GM12874 (cell line): Measurements from ENCODE around the gene TRAF3IP3.

ENCODE experiments used
- TF ChIP-seq, protein P1 (sequence below): IDR thresholded peaks from 2 replicates; pipeline ENCODE4 v1.5.1; 2011; ENCODE audit warnings: low read depth, mild to moderate bottlenecking, control low read depth, low read length, moderate library complexity; ENCODE audit not compliant: insufficient read depth

Gene TRAF3IP3

GRCh38 chr1:209715314-209715713 lies 40.5 kb upstream of the TRAF3IP3 start:
- TF ChIP-seq, protein P1, sequence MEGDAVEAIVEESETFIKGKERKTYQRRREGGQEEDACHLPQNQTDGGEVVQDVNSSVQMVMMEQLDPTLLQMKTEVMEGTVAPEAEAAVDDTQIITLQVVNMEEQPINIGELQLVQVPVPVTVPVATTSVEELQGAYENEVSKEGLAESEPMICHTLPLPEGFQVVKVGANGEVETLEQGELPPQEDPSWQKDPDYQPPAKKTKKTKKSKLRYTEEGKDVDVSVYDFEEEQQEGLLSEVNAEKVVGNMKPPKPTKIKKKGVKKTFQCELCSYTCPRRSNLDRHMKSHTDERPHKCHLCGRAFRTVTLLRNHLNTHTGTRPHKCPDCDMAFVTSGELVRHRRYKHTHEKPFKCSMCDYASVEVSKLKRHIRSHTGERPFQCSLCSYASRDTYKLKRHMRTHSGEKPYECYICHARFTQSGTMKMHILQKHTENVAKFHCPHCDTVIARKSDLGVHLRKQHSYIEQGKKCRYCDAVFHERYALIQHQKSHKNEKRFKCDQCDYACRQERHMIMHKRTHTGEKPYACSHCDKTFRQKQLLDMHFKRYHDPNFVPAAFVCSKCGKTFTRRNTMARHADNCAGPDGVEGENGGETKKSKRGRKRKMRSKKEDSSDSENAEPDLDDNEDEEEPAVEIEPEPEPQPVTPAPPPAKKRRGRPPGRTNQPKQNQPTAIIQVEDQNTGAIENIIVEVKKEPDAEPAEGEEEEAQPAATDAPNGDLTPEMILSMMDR = no peak

- TF ChIP-seq, protein P1 = no peak
Measured at GRCh38 chr1:209717818-209718217, 38.0 kb upstream of the TRAF3IP3 start.

DNA sequence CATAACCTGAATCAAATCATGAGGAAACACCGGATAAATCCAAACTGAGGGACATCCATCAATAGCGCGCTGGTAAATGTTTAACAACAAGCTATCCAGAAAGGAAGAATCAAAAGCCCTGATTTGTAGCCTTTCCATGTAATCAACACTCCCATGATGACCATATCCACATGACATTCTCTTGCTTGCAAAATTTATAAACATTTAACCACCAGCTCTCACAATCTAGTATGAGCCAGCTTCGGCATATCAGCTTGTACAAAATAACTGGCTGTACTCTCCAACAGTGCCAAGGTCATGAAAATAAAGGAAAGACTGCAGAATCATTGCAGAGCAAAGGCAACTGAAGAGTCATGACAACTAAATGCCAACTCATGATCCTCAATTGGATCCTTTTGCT lies 35.5 kb upstream of the TRAF3IP3 start:
- TF ChIP-seq, protein P1 = no peak

- TF ChIP-seq, protein P1 = no peak
Measured at GRCh38 chr1:209720826-209721225, 35.0 kb upstream of the TRAF3IP3 start.

GRCh38 chr1:209721323-209721722 lies 34.5 kb upstream of the TRAF3IP3 start:
- TF ChIP-seq, protein P1 = no peak

DNA sequence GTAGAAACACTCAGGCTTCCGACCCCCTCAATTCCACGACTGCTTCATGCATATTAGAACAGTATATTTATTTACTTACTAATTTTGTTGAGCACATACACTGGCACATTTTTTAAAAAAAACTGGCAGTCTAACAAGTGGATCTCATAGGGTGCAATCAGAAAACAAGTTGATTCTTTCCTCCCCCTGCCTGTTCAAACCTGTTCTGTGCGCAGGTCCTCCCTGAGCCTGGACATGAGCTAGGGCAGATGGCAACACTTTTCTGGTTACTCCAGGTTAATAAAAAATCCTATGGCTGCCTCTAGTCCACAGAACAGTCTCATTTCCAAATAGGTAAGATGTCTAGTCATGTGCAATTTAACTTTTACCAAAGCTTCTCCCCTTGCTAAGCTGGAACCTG lies 32.6 kb upstream of the TRAF3IP3 start:
- TF ChIP-seq, protein P1 = no peak

DNA sequence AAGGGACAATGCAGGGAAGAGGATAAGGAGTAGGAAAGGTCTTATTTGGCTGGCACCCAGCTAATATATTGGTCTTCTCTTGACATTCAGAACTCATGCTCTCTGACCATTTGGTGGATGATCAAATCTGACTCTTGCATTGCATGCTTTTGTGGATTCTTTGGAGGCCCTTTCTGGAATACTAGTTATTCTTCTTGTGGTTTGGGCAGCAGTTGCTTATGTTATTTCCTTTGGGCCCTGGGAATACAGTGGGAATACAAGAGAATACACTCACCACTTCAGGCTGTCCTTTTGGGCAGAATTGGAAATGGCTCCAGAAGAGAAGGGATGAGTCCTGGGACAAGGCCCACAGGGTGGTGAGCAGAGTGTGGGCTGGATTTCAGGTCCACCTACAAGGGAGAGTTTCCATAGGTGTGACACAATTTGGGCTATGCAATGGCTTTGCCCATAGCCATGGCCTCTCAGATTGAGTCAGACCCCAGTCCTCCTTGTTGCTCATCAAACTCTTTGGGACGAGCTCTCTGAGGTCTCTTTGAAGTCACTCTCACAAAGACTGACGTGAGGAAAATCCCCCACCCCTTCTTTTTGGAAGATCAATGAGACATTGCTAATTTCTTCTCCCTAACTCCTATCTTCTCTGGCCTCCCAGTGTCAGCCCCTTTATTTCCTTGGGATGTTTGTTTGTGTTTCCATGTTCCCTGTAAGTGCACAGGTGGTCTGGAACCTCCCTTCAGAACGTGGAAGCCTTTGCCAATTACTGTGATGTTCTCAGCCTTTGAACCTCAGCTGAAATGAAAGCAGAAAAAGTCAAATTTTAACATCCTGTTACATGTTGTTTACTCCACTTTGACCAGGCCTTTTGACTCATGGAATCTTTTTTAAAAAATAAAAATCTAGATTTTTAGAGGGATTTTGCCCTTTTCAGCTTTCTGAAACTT lies 31.8 kb upstream of the TRAF3IP3 start:
- TF ChIP-seq, protein P1 = no peak
